Effector memory CD8-positive, alpha-beta T cell (primary cell): Measurements from ENCODE around the gene GPC1.
A peak's percentile ranks its signal among the peaks of the same experiment; 100 is the strongest.

Experiments
- ATAC-seq: fragments of 150-1000 bp; cut with Tn5 transposase; replicated peaks from 2 replicates; pipeline ENCODE4 v1.10.0; 2021; ENCODE audit warnings: mild to moderate bottlenecking, moderate library complexity
- DNase-seq, 3 experiments: peaks; one replicate each; pipeline ENCODE4 v3.0.0; 2021
- H3K27ac Mint-ChIP-seq, 2 donors: one replicate each; pipeline ENCODE4 v1.8.0; 2022; ENCODE audit warnings: mild to moderate bottlenecking in 2 of 2, mixed read lengths in 2 of 2, moderate library complexity in 2 of 2
- H3K27me3 Mint-ChIP-seq, 2 donors: one replicate each; pipeline ENCODE4 v1.8.0; 2022; ENCODE audit warnings: mixed read lengths in 2 of 2
- H3K36me3 Mint-ChIP-seq: one replicate; pipeline ENCODE4 v1.8.0; 2022; ENCODE audit warnings: mild to moderate bottlenecking, moderate library complexity, mixed read lengths; ENCODE audit not compliant: insufficient read depth
- H3K4me1 Mint-ChIP-seq, 2 donors: one replicate each; pipeline ENCODE4 v1.8.0; 2022; ENCODE audit warnings: low read depth in 2 of 2, mixed read lengths in 2 of 2
- H3K4me3 Mint-ChIP-seq, 2 donors: one replicate each; pipeline ENCODE4 v1.8.0; 2022; ENCODE audit warnings: mild to moderate bottlenecking in 2 of 2, mixed read lengths in 2 of 2, moderate library complexity in 2 of 2
- H3K9me3 Mint-ChIP-seq, 2 donors: one replicate each; pipeline ENCODE4 v1.8.0; 2022; ENCODE audit warnings: mixed read lengths in 2 of 2

GPC1 gene

DNA sequence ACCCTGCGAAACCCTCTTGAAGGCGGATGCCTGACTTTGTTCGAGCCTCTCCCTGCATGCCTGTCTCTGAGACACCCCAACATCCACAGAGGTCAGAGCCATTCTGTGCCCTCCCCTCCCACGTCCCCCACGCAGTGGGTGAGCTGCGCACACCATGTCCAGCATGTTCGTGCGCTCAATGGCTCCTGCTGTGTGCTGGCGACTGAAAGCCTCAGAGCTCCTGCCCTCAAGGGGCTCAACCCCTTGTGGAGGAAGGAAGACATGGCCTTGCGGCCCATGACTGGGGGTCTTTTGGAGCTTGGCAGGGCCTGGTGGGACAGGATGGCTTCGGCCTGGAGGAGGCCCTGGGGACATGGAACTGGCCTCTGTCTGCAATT, 76.6 kb downstream of the GPC1 start:
- Mint-ChIP-seq H3K36me3 (peaks cover 8% of the 10 kb centered on the region), H3K27ac (no peak overlapping the region), H3K4me1 (peaks cover 10 to 12% of the 10 kb centered on the region in 2 donors), H3K4me3 (no peak overlapping the region), H3K27me3 (no peaks in the 10 kb centered on the region), H3K9me3 (no peaks in the 10 kb centered on the region)
- no peak for ATAC-seq
- no peak for DNase-seq

DNA sequence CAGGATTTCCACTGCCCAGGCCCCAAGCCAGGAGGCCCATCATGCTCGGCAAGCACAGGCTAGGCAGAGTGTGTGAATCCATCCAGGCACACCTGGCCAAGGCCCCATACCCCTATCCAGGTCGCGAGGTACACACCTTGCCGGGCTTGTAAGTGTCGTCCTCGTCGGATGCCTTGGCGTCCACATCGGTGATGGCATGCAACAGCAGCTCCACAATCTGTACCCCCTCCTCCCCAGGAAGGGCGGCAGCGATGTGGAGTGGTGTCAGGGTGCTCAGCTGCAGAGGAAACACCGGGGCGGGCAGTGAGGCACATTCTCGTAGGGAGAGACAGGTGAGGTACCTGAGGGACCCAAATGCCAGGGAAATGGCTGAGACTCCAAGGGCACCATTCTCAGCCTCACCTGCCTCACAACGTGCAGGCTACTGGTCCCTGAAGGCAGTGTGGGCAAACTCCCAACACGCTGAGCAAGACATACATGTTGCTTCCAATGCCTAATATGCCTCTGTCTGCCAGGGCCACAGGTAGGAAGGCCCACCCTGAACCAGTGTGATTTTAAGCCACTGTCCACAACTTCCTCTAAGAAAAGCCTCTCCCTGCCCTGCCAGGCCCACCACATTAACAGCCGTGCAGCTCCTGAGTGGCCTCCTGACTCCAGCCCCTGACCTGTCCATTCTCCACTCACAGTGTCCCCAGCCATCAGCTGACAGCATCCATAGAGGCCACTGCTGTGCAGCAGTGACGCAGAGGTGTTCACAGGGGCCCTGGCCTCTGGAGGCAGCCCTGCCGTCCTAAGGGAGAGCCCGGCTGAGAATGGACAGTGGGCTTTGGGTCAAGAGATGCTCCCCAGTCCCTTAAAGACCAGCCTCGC, 77.4 kb downstream of the GPC1 start:
- H3K9me3 Mint-ChIP-seq = no peaks in the 10 kb centered on the region
- no peaks in the 10 kb centered on the region for H3K27me3 Mint-ChIP-seq
- peaks cover 10 to 12% of the 10 kb centered on the region in 2 donors for H3K4me1 Mint-ChIP-seq
- H3K36me3 Mint-ChIP-seq = peaks cover 8% of the 10 kb centered on the region
- ATAC-seq (no peak), DNase-seq (no peak)
- peak overlapping the region; percentile 77 to 86 for H3K27ac Mint-ChIP-seq
- H3K4me3 Mint-ChIP-seq = no peak overlapping the region

DNA sequence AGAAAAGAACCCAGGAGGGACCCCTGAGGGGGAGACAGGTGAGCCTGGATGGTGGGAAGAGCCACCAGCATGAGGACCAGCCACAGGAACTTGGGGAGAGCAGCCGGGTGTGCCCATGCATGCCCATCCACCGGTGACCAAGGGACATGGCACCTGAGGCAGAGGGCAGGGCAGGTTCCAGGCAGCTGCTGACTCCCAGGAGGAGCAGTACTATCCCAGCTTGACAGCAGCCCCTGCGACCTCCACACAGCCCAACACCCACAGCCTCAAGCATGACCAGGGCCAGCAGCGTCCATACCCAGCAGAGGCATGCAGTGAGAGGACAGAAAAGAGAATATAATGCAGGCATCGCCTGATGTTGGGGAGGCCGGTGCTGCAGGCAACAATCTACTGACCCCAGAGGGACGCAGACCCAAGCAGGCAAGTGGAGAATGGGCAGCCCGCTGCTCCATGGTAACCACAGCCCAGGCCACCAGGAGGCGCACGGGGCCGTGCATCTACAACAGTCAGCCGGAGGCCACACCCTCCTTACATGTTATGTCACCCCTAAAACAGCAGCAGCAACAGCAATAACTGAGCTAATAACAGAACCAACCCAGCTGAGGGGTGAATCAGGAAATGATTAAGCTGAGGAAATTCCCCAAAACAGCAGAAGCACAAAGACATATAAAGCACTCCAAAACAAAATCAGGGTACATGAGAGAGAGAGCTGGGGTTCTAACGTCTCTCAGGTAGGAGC, 78.3 kb downstream of the GPC1 start:
- DNase-seq = peak; percentile 83 to 87 (median 85)
- H3K4me3 Mint-ChIP-seq = peak overlapping the region in 1 of 2 donors; percentile 12
- ATAC-seq = peak; percentile 99
- H3K27me3 Mint-ChIP-seq = no peaks in the 10 kb centered on the region
- H3K9me3 Mint-ChIP-seq = no peaks in the 10 kb centered on the region
- peaks cover 8% of the 10 kb centered on the region for H3K36me3 Mint-ChIP-seq
- H3K4me1 Mint-ChIP-seq = peaks cover 10 to 12% of the 10 kb centered on the region in 2 donors
- H3K27ac Mint-ChIP-seq = peak overlapping the region; percentile 86 to 90

DNA sequence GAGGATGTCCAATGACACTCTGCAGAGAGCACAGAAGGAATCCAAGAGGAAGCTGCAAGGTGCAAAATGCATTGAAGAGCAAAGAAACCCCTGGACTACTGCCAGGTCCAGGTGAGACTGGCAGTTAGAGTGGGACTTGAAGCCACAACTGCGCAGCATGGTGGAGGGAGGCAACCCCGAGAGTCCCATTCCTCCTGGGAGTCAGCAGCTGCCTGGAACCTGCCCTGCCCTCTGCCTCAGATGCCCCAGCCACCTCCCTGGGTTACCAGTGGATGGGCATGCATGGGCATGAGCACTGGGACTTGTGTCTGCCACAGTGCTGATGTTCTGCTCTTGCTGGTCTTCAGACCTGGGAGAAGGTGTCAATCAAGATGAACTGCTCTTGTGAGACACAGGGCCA, 79.2 kb downstream of the GPC1 start:
- H3K36me3 Mint-ChIP-seq = peaks cover 8% of the 10 kb centered on the region
- H3K4me1 Mint-ChIP-seq = peaks cover 10 to 12% of the 10 kb centered on the region in 2 donors
- no peaks in the 10 kb centered on the region for H3K9me3 Mint-ChIP-seq
- H3K27ac Mint-ChIP-seq = peak overlapping the region in 1 of 2 donors; percentile 90
- ATAC-seq = no peak
- H3K27me3 Mint-ChIP-seq = no peaks in the 10 kb centered on the region
- DNase-seq = no peak
- H3K4me3 Mint-ChIP-seq = no peak overlapping the region

DNA sequence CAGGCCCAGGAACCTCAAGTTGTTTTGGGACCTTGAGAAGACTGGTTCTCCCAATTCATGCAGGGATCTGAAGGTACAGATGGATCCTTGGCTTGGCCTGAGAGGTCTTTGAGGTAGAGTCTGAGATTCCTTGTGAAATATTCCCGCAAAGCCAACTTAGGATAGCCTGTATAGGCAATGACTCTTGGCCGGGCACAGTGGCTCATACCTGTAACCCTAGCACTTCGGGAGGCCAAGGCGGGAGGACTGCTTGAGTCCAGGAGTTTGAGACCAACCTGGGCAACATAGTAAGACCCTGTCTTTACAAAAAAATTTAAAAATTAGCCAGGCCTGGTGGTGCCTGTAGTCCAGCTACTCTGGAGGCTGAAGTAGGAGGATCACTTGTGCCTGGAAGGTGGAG, 81.9 kb downstream of the GPC1 start:
- H3K27me3 Mint-ChIP-seq = no peaks in the 10 kb centered on the region
- no peak overlapping the region for H3K4me3 Mint-ChIP-seq
- ATAC-seq (no peak), DNase-seq (no peak)
- no peaks in the 10 kb centered on the region for H3K9me3 Mint-ChIP-seq
- no peak overlapping the region for H3K27ac Mint-ChIP-seq
- peaks cover 11 to 14% of the 10 kb centered on the region in 2 donors for H3K4me1 Mint-ChIP-seq
- no peaks in the 10 kb centered on the region for H3K36me3 Mint-ChIP-seq
